H1 (cell line): ENCODE results near the gene CPTP. TPM values are rescaled to one million over a fixed set of nuclear protein-coding genes. Genes with fewer than 3 reads are reported as not detected.

Source experiments
- ATF3 ChIP-seq: IDR thresholded peaks from 2 replicates; pipeline ENCODE4 v1.6.1; 2011; ENCODE audit warnings: low read depth, mild to moderate bottlenecking, low read length; ENCODE audit not compliant: insufficient read depth
- MAX ChIP-seq: IDR thresholded peaks from 2 replicates; pipeline ENCODE4 v1.6.1; 2012; ENCODE audit warnings: inconsistent platforms
- USF2 ChIP-seq: IDR thresholded peaks from 2 replicates; pipeline ENCODE4 v1.6.1; 2011; ENCODE audit warnings: low read length, improper control_type of control experiment
- polyA plus RNA-seq, 7 experiments: library from polyadenylated mRNA; depleted of rRNA in 3 of 7; stranded (reverse) in 5 of 7; unstranded in 2 of 7; fragments of >200 nt in 5 of 7; fragments of 200-250 nt in 2 of 7; gene quantifications; 1 replicate in 5 of 7; 2 replicates in 1 of 7; 4 replicates in 1 of 7; pipeline versions ENCODE4 v1.2.1 to v1.2.3, GENCODE V29; 2011 to 2013; ENCODE audit warnings: missing spikeins in 2 of 7, mixed read lengths in 2 of 7
- total RNA-seq: library from RNA; stranded (reverse); fragmentation: NEBNext Ultra II Directional; extraction: Animal tissue kit (Norgen Biotek cat#: 25700); gene quantifications from 2 replicates; pipeline ENCODE4 v1.2.1, GENCODE V29; 2021

Gene CPTP
- total and polyA plus RNA-seq, 2 of the 8 experiments (the other 6 are each of a cell fraction or from before 2014, with no cell fraction given): 8.1 to 10.6 TPM

GRCh38 chr1:1304331-1305299 is 20.0 kb upstream of the CPTP start (continued):
- peak; percentile 92 for TF ChIP-seq USF2
- peak; percentile 89 for TF ChIP-seq MAX
- TF ChIP-seq ATF3: peak; percentile 71; the same call in 1 of the 2 replicates
